ENCODE results near the gene C10orf90. TPM values are rescaled to one million over a fixed set of nuclear protein-coding genes. Genes with fewer than 3 reads are reported as not detected.

Gene C10orf90
- total RNA-seq, 4 donors from 2014 or later = not detected

- DNase-seq = no peak
- H3K36me3 ChIP-seq = no peaks in the 10 kb centered on the region
- H3K9me3 ChIP-seq = no peaks in the 10 kb centered on the region
- H3K4me3 ChIP-seq = no peak overlapping the region
- TF ChIP-seq POLR2A (IDR thresholded peaks at IDR 0.05) = no peak
- no peak for TF ChIP-seq CTCF (IDR thresholded peaks at IDR 0.05)
- no peaks in the 10 kb centered on the region for H3K4me1 ChIP-seq
- no peak overlapping the region for H3K27ac ChIP-seq
- H3K27me3 ChIP-seq = no peaks in the 10 kb centered on the region
Measured at GRCh38 chr10:126394948-126395347, 275.5 kb downstream of the C10orf90 start.

- H3K9me3 ChIP-seq = peaks cover 0 to 4% (median 0%) of the 10 kb centered on the region in 4 donors
- TF ChIP-seq CTCF (IDR thresholded peaks at IDR 0.05) = no peak
- no peak for TF ChIP-seq POLR2A (IDR thresholded peaks at IDR 0.05)
- H3K27me3 ChIP-seq = no peaks in the 10 kb centered on the region
- peaks cover 0 to 7% (median 0%) of the 10 kb centered on the region in 4 donors for H3K4me1 ChIP-seq
- no peak for DNase-seq
- H3K27ac ChIP-seq = no peak overlapping the region
- H3K36me3 ChIP-seq = no peaks in the 10 kb centered on the region
- no peak overlapping the region for H3K4me3 ChIP-seq
Measured at GRCh38 chr10:126393076-126393475, 277.4 kb downstream of the C10orf90 start.

GRCh38 chr10:126392469-126392868 lies 278.0 kb downstream of the C10orf90 start:
- Histone ChIP-seq H3K4me1 (peaks cover 0 to 13% (median 0%) of the 10 kb centered on the region in 4 donors), H3K27ac (no peak overlapping the region), H3K27me3 (no peaks in the 10 kb centered on the region), H3K4me3 (no peak overlapping the region), H3K9me3 (peaks cover 0 to 4% (median 0%) of the 10 kb centered on the region in 4 donors), H3K36me3 (no peaks in the 10 kb centered on the region)
- DNase-seq = no peak
- TF ChIP-seq POLR2A (IDR thresholded peaks at IDR 0.05) = no peak
- no peak for TF ChIP-seq CTCF (IDR thresholded peaks at IDR 0.05)

- H3K36me3 ChIP-seq = no peaks in the 10 kb centered on the region
- peaks cover 0 to 17% (median 0%) of the 10 kb centered on the region in 4 donors for H3K4me1 ChIP-seq
- no peak for DNase-seq
- H3K9me3 ChIP-seq = peaks cover 0 to 4% (median 0%) of the 10 kb centered on the region in 4 donors
- H3K27ac ChIP-seq = no peak overlapping the region
- H3K4me3 ChIP-seq = no peak overlapping the region
- TF ChIP-seq CTCF (IDR thresholded peaks at IDR 0.05) (no peak), POLR2A (IDR thresholded peaks at IDR 0.05) (no peak)
- no peaks in the 10 kb centered on the region for H3K27me3 ChIP-seq
Measured at GRCh38 chr10:126392068-126392467, 278.4 kb downstream of the C10orf90 start.

GRCh38 chr10:126391192-126391885 lies 279.2 kb downstream of the C10orf90 start:
- Histone ChIP-seq H3K4me3 (no peak overlapping the region), H3K27ac (peak overlapping the region in 1 of 4 donors; percentile 17), H3K4me1 (peaks cover 0 to 17% (median 0%) of the 10 kb centered on the region in 4 donors), H3K27me3 (no peaks in the 10 kb centered on the region), H3K9me3 (peaks cover 0 to 4% (median 0%) of the 10 kb centered on the region in 4 donors), H3K36me3 (no peaks in the 10 kb centered on the region)
- TF ChIP-seq CTCF (IDR thresholded peaks at IDR 0.05) (no peak), POLR2A (IDR thresholded peaks at IDR 0.05) (no peak)
- DNase-seq = no peak

Data from Peyer's patch (tissue), 4 donors.